ENCODE results near the gene GET4. TPM values are rescaled to one million over a fixed set of nuclear protein-coding genes. Genes with fewer than 3 reads are reported as not detected.

The GET4 gene
- total and polyA plus RNA-seq, 10 of the 15 experiments (the other 5 are each of a cell fraction or from before 2014, with no cell fraction given): 0.66 to 73.8 (median 34.0) TPM

- TF ChIP-seq USF2 (IDR thresholded peaks at IDR 0.05; ENCODE audit: borderline replicate concordance, low read depth, low read length) (peak; percentile 99), ZBTB4 (CRISPR knock-in tag; IDR thresholded peaks at IDR 0.05) (0 out of 2 replicates have a peak, but pooled peaks have one; percentile 70), RAD21 (IDR thresholded peaks at IDR 0.05; ENCODE audit: insufficient read depth, low read depth, low read length) (no peak), RELA (IDR thresholded peaks at IDR 0.05; ENCODE audit: borderline replicate concordance, partially characterized antibody) (peak; percentile 97), MXI1 (IDR thresholded peaks at IDR 0.05; ENCODE audit: low read depth, low read length) (peak; percentile 74), KAT2A (conservative IDR thresholded peaks at IDR 0.05; ENCODE audit: control insufficient read depth, low read depth, low read length) (no peak), POU2F2 (IDR thresholded peaks at IDR 0.05; ENCODE audit: borderline replicate concordance, low read depth, low read length) (peak; percentile 48; the same call in 1 of the 3 replicates), ASH2L (IDR thresholded peaks at IDR 0.05; ENCODE audit: borderline replicate concordance, low read depth) (no peak), MYB (IDR thresholded peaks at IDR 0.05; ENCODE audit: borderline replicate concordance, low read depth, low read length) (no peak), ZNF592 (IDR thresholded peaks at IDR 0.05) (peak; percentile 62; the same call in 1 of the 2 replicates), SUZ12 (IDR thresholded peaks at IDR 0.05; ENCODE audit: unreplicated experiment) (no peak), ZNF687 (IDR thresholded peaks at IDR 0.05) (peak; percentile 57), PAX5 (IDR thresholded peaks at IDR 0.05; ENCODE audit: borderline replicate concordance, low read depth, low read length) (peak; percentile 7; the same call in 1 of the 2 replicates), MEF2B (IDR thresholded peaks at IDR 0.05; ENCODE audit: partially characterized antibody, poor library complexity, severe bottlenecking) (peak; percentile 90), SIX5 (IDR thresholded peaks at IDR 0.05; ENCODE audit: low read depth, low read length, severe bottlenecking) (peak; percentile 52)
Measured at GRCh38 chr7:876077-876971, at the start of gene GET4 (continued).
